ENCODE data around the gene TWIST2.

GRCh38 chr2:238928520-238929241 lies 80.8 kb downstream of the TWIST2 start:
- TF ChIP-seq, protein P1, sequence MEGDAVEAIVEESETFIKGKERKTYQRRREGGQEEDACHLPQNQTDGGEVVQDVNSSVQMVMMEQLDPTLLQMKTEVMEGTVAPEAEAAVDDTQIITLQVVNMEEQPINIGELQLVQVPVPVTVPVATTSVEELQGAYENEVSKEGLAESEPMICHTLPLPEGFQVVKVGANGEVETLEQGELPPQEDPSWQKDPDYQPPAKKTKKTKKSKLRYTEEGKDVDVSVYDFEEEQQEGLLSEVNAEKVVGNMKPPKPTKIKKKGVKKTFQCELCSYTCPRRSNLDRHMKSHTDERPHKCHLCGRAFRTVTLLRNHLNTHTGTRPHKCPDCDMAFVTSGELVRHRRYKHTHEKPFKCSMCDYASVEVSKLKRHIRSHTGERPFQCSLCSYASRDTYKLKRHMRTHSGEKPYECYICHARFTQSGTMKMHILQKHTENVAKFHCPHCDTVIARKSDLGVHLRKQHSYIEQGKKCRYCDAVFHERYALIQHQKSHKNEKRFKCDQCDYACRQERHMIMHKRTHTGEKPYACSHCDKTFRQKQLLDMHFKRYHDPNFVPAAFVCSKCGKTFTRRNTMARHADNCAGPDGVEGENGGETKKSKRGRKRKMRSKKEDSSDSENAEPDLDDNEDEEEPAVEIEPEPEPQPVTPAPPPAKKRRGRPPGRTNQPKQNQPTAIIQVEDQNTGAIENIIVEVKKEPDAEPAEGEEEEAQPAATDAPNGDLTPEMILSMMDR (IDR thresholded peaks at IDR 0.05; ENCODE audit: low read length) = no peak
- TF ChIP-seq EZH2 (optimal IDR thresholded peaks at IDR 0.05; ENCODE audit: low read depth, low read length) = no peak
